Memory B cell (primary cell): Measurements from ENCODE around the gene RPS6KA2.
"Not testable (repeated sequence)": the region's sequence is repeated elsewhere in the genome, so short reads cannot be mapped to it uniquely, and the experiment has no call there.

Source experiments
- ATAC-seq: fragments of 150-1000 bp; cut with Tn5 transposase; 2 replicates; pipeline ENCODE4 v1.10.0; 2021; ENCODE audit warnings: low read depth, mild to moderate bottlenecking, moderate library complexity
- DNase-seq, 2 donors: peaks; one replicate each; pipeline ENCODE4 v3.0.0; 2022; ENCODE audit warnings: low spot score in 2 of 2
- H3K27ac Mint-ChIP-seq: one replicate; pipeline ENCODE4 v1.8.0; 2022; ENCODE audit warnings: mild to moderate bottlenecking, moderate library complexity, mixed read lengths
- H3K27me3 Mint-ChIP-seq: one replicate; pipeline ENCODE4 v1.8.0; 2022; ENCODE audit warnings: mixed read lengths
- H3K36me3 Mint-ChIP-seq: one replicate; pipeline ENCODE4 v1.8.0; 2022; ENCODE audit warnings: mild to moderate bottlenecking, mixed read lengths
- H3K4me1 Mint-ChIP-seq: one replicate; pipeline ENCODE4 v1.8.0; 2022; ENCODE audit warnings: mixed read lengths
- H3K4me3 Mint-ChIP-seq: one replicate; pipeline ENCODE4 v1.8.0; 2022; ENCODE audit warnings: mild to moderate bottlenecking, moderate library complexity, mixed read lengths
- H3K9me3 Mint-ChIP-seq: one replicate; pipeline ENCODE4 v1.8.0; 2022; ENCODE audit warnings: mixed read lengths

The RPS6KA2 gene

GRCh38 chr6:166388290-166389004, 238.6 kb downstream of the RPS6KA2 start:
- H3K27ac Mint-ChIP-seq, result no peak overlapping the region
- H3K36me3 Mint-ChIP-seq, result no peaks in the 10 kb centered on the region
- H3K27me3 Mint-ChIP-seq, result peaks cover 1% of the 10 kb centered on the region
- no peaks in the 10 kb centered on the region for H3K4me1 Mint-ChIP-seq
- ATAC-seq (no peak), DNase-seq (no peak)
- H3K9me3 Mint-ChIP-seq, result no peaks in the 10 kb centered on the region
- H3K4me3 Mint-ChIP-seq, result no peak overlapping the region

GRCh38 chr6:166387642-166388289, 239.3 kb downstream of the RPS6KA2 start:
- Mint-ChIP-seq H3K36me3 (no peaks in the 10 kb centered on the region), H3K27ac (no peak overlapping the region), H3K4me3 (no peak overlapping the region), H3K9me3 (no peaks in the 10 kb centered on the region), H3K27me3 (peaks cover 1% of the 10 kb centered on the region), H3K4me1 (no peaks in the 10 kb centered on the region)
- DNase-seq (no peak), ATAC-seq (no peak)

- not testable (repeated sequence) for H3K27me3 Mint-ChIP-seq, H3K4me1 Mint-ChIP-seq, H3K36me3 Mint-ChIP-seq, H3K27ac Mint-ChIP-seq, ATAC-seq, H3K9me3 Mint-ChIP-seq, DNase-seq, H3K4me3 Mint-ChIP-seq
These were observed 240.0 kb downstream of the RPS6KA2 start for GRCh38 chr6:166387098-166387497.

GRCh38 chr6:166386111-166386510, 240.9 kb downstream of the RPS6KA2 start:
- Mint-ChIP-seq H3K4me3 (no peak overlapping the region), H3K36me3 (no peaks in the 10 kb centered on the region), H3K27me3 (peaks cover 1% of the 10 kb centered on the region), H3K9me3 (no peaks in the 10 kb centered on the region), H3K27ac (no peak overlapping the region), H3K4me1 (peaks cover 3% of the 10 kb centered on the region)
- ATAC-seq (no peak), DNase-seq (no peak)

- not testable (repeated sequence) for H3K27me3 Mint-ChIP-seq, ATAC-seq, H3K9me3 Mint-ChIP-seq, H3K4me1 Mint-ChIP-seq, H3K36me3 Mint-ChIP-seq
- H3K27ac Mint-ChIP-seq, result peak overlapping the region; percentile 78
- peak; percentile 18 to 26 for DNase-seq
- H3K4me3 Mint-ChIP-seq, result peak overlapping the region; percentile 87
These were observed 243.2 kb downstream of the RPS6KA2 start for GRCh38 chr6:166383802-166384363.

- ATAC-seq, result peak; percentile 90
- H3K27me3 Mint-ChIP-seq, result no peaks in the 10 kb centered on the region
- DNase-seq, result peak; percentile 92
These were observed 243.9 kb downstream of the RPS6KA2 start, which contains the start of gene MPC1 for GRCh38 chr6:166382933-166383801. Gene MPC1, minus strand, starts transcription at chr6:166382940. Its CDS starts 64 bp downstream, at chr6:166382876.

GRCh38 chr6:166382500-166382932, 244.5 kb downstream of the RPS6KA2 start:
- no peak for DNase-seq
- Mint-ChIP-seq H3K27me3 (no peaks in the 10 kb centered on the region), H3K4me1 (peaks cover 3% of the 10 kb centered on the region), H3K27ac (peak overlapping the region; percentile 54), H3K9me3 (no peaks in the 10 kb centered on the region), H3K4me3 (peak overlapping the region; percentile 90), H3K36me3 (no peaks in the 10 kb centered on the region)
- ATAC-seq, result peak; percentile 2

More at GRCh38 chr6:166382933-166383801, 243.9 kb downstream of the RPS6KA2 start, which contains the start of gene MPC1:
- Mint-ChIP-seq H3K36me3 (no peaks in the 10 kb centered on the region), H3K4me3 (peak within 1 kb of the TSS; percentile 90), H3K27ac (peak within 1 kb of the TSS; percentile 78), H3K9me3 (no peaks in the 10 kb centered on the region), H3K4me1 (peaks cover 3% of the 10 kb centered on the region)

- ATAC-seq, result peak; percentile 41
- Mint-ChIP-seq H3K27me3 (no peaks in the 10 kb centered on the region), H3K4me3 (peak overlapping the region; percentile 90), H3K9me3 (no peaks in the 10 kb centered on the region), H3K4me1 (peaks cover 3% of the 10 kb centered on the region), H3K36me3 (no peaks in the 10 kb centered on the region), H3K27ac (peak overlapping the region; percentile 54)
- peak; percentile 63 to 71 for DNase-seq
These were observed 245.1 kb downstream of the RPS6KA2 start for GRCh38 chr6:166381733-166382499.

- Mint-ChIP-seq H3K9me3 (no peaks in the 10 kb centered on the region), H3K27me3 (no peaks in the 10 kb centered on the region), H3K27ac (peak overlapping the region; percentile 54), H3K4me1 (peaks cover 3% of the 10 kb centered on the region), H3K4me3 (peak overlapping the region; percentile 90), H3K36me3 (no peaks in the 10 kb centered on the region)
- ATAC-seq (no peak), DNase-seq (no peak)
These were observed 245.7 kb downstream of the RPS6KA2 start for GRCh38 chr6:166381381-166381732.

- Mint-ChIP-seq H3K36me3 (no peaks in the 10 kb centered on the region), H3K4me3 (no peak overlapping the region)
These were observed 247.3 kb downstream of the RPS6KA2 start for GRCh38 chr6:166379800-166380199.

GRCh38 chr6:166379103-166379586, 247.9 kb downstream of the RPS6KA2 start:
- ATAC-seq (no peak), DNase-seq (no peak)
- H3K4me1 Mint-ChIP-seq, result peaks cover 3% of the 10 kb centered on the region
- H3K27ac Mint-ChIP-seq, result no peak overlapping the region
- no peaks in the 10 kb centered on the region for H3K9me3 Mint-ChIP-seq
- H3K36me3 Mint-ChIP-seq, result no peaks in the 10 kb centered on the region
- no peaks in the 10 kb centered on the region for H3K27me3 Mint-ChIP-seq
- H3K4me3 Mint-ChIP-seq, result no peak overlapping the region

More at GRCh38 chr6:166379800-166380199, 247.3 kb downstream of the RPS6KA2 start:
- Mint-ChIP-seq H3K4me1 (peaks cover 3% of the 10 kb centered on the region), H3K27me3 (no peaks in the 10 kb centered on the region), H3K27ac (no peak overlapping the region), H3K9me3 (no peaks in the 10 kb centered on the region)
- DNase-seq, result no peak
- no peak for ATAC-seq

GRCh38 chr6:166377721-166378120, 249.3 kb downstream of the RPS6KA2 start:
- no peak overlapping the region for H3K27ac Mint-ChIP-seq
- H3K9me3 Mint-ChIP-seq, result no peaks in the 10 kb centered on the region
- no peak overlapping the region for H3K4me3 Mint-ChIP-seq
- ATAC-seq (no peak), DNase-seq (no peak)
- H3K27me3 Mint-ChIP-seq, result no peaks in the 10 kb centered on the region
- H3K36me3 Mint-ChIP-seq, result no peaks in the 10 kb centered on the region
- peaks cover 3% of the 10 kb centered on the region for H3K4me1 Mint-ChIP-seq

- Mint-ChIP-seq H3K27me3 (no peaks in the 10 kb centered on the region), H3K9me3 (no peaks in the 10 kb centered on the region), H3K36me3 (no peaks in the 10 kb centered on the region), H3K27ac (no peak overlapping the region), H3K4me1 (no peaks in the 10 kb centered on the region), H3K4me3 (no peak overlapping the region)
- no peak for DNase-seq
- no peak for ATAC-seq
These were observed 252.0 kb downstream of the RPS6KA2 start for GRCh38 chr6:166375013-166375412.
